Measurements from ENCODE around the gene CCKAR.

GRCh38 chr4:26503844-26504243, 13.6 kb upstream of the CCKAR start:
- TF ChIP-seq POLR2AphosphoS5 (IDR thresholded peaks at IDR 0.05; ENCODE audit: low read depth) (no peak), CTCF (conservative IDR thresholded peaks at IDR 0.05; ENCODE audit: low read depth in 2 of 2) (no peak), CREB1 (CRISPR knock-in tag; IDR thresholded peaks at IDR 0.05; ENCODE audit: low read depth) (no peak), EZH2phosphoT487 (IDR thresholded peaks at IDR 0.05; ENCODE audit: unreplicated experiment) (no peak), EZH2 (IDR thresholded peaks at IDR 0.05; ENCODE audit: low read depth, unreplicated experiment) (no peak), JUNB (IDR thresholded peaks at IDR 0.05; ENCODE audit: unreplicated experiment) (no peak), NANOG (IDR thresholded peaks at IDR 0.05; ENCODE audit: borderline replicate concordance) (no peak)
- TF ChIP-seq, protein P1, sequence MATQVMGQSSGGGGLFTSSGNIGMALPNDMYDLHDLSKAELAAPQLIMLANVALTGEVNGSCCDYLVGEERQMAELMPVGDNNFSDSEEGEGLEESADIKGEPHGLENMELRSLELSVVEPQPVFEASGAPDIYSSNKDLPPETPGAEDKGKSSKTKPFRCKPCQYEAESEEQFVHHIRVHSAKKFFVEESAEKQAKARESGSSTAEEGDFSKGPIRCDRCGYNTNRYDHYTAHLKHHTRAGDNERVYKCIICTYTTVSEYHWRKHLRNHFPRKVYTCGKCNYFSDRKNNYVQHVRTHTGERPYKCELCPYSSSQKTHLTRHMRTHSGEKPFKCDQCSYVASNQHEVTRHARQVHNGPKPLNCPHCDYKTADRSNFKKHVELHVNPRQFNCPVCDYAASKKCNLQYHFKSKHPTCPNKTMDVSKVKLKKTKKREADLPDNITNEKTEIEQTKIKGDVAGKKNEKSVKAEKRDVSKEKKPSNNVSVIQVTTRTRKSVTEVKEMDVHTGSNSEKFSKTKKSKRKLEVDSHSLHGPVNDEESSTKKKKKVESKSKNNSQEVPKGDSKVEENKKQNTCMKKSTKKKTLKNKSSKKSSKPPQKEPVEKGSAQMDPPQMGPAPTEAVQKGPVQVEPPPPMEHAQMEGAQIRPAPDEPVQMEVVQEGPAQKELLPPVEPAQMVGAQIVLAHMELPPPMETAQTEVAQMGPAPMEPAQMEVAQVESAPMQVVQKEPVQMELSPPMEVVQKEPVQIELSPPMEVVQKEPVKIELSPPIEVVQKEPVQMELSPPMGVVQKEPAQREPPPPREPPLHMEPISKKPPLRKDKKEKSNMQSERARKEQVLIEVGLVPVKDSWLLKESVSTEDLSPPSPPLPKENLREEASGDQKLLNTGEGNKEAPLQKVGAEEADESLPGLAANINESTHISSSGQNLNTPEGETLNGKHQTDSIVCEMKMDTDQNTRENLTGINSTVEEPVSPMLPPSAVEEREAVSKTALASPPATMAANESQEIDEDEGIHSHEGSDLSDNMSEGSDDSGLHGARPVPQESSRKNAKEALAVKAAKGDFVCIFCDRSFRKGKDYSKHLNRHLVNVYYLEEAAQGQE (IDR thresholded peaks at IDR 0.05; ENCODE audit: unreplicated experiment) = no peak
- TF ChIP-seq, protein P2, sequence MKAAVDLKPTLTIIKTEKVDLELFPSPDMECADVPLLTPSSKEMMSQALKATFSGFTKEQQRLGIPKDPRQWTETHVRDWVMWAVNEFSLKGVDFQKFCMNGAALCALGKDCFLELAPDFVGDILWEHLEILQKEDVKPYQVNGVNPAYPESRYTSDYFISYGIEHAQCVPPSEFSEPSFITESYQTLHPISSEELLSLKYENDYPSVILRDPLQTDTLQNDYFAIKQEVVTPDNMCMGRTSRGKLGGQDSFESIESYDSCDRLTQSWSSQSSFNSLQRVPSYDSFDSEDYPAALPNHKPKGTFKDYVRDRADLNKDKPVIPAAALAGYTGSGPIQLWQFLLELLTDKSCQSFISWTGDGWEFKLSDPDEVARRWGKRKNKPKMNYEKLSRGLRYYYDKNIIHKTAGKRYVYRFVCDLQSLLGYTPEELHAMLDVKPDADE (IDR thresholded peaks at IDR 0.05) = no peak
